Measurements from ENCODE around the gene DLG2.

Gene DLG2

DNA sequence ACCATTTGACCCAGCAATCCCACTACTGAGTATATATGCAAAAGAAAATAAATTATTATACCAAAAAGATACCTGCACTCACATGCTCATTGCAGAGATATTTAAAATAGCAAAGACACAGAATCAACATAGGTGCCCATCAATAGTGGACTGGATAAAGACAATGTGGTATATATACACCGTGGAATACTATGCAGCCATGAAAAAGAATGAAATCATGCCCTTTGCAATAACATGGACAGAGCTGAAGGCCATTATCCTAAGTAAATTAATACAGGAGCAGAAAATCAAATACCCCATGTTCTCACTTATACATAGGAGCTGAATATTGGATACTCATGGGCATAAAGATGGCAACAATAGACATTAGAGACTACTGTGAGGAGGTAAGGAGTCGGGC lies 68.7 kb downstream of the DLG2 start:
- DNase-seq (ENCODE audit: low spot score) = no peak

DNA sequence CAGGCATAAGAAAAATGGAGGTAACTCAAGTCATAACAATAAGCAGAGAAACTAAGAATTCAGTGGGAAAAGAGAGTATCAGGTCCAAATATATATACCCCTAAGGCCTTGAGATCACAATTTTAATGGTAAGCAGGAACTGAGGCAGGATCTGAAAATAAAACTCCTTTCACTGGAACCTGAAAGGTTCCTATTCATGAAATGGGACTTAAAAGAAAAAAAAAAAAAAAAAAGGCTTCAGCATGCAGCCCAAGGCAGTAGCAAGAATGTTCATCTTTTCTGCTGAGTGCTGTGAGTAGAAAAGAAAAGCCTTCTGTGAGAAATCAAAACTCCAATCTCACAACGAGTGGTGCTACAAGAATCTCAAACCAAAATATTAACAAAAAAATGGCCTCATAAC lies 75.3 kb downstream of the DLG2 start:
- DNase-seq (ENCODE audit: low spot score) = no peak

DNA sequence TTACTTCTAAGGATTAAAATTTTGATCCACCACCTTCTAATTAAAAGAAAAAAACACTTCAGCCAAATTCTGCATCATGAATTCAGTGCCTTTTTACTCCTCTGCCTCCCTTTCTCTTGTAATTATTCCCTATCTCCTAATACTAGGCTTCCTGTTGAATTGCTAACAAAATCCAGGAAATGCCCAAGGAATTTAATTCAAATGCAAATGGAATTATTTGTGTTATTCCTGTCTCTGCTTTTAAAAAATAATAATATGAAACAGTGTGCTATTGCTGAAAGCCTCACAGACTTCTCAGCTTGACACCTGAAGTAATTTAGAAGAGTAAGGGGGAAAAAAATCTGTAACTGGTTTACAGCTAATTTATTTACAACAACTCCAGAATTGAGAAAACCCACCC lies 85.5 kb downstream of the DLG2 start:
- no peak for DNase-seq (ENCODE audit: low spot score)

DNA sequence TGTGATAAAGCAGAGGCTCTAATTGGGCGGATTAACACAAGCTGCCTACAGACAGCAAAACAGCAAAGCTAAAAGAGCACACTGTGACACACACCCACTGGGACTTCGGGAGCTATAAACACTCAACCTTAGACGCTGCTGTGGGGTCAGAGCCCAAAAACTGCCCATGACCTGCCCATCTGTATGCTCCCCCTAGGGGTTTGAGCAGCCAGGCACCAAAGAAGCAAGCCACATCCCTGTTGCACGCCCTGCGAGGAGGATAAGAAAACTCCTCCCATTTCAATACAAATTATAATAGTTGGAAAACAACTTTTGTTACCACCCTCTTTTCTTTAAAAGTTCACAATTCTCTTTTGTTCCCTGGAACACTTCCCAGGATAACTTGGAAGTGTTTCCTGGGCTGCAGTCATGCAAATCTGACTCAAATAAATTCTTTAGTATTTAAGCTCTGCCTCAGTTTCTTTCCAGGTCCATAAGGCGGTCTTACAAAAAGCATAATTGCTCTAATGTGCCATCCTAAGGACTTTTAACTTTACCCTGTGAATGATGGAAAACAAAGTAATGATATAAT lies 86.4 kb downstream of the DLG2 start:
- no peak for DNase-seq (ENCODE audit: low spot score)

DNA sequence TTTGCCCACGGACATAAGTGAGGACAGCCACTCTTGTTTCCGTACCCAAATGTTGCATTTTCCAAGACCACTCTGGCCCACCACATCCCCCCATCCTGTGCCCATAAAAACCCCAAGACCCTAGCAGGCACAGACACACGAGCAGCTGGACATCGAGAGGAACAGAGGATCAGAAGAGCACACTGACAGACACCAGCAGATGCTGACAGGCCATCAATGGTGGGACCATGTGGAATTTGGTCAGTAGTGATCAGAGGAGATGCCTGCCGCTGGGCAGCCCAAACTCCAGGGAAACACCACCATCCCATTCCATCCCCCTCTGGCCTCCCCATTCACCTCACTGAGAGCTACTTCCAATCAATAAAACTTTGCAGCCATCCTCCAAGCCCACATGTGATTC lies 87.0 kb downstream of the DLG2 start:
- no peak for DNase-seq (ENCODE audit: low spot score)

DNA sequence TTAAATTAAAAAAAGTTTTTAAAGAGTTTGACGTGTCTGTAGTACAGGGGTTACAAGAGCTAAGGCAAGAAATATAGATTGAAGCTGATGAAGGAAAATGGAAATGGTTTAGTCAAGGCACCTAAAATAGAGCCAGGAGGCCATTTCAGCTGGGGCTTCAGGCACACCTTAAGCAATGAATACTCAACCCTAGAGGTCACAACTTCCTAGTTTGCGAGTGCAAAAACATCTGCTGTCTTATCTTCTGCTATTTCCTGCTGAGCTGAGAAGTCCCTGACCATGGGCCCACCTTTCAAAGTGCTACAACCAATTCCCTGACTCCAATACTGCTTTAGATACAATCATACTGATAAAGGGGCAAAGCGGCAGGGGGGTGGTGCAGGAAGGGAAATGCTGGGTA lies 87.4 kb downstream of the DLG2 start:
- no peak for DNase-seq (ENCODE audit: low spot score)

DNA sequence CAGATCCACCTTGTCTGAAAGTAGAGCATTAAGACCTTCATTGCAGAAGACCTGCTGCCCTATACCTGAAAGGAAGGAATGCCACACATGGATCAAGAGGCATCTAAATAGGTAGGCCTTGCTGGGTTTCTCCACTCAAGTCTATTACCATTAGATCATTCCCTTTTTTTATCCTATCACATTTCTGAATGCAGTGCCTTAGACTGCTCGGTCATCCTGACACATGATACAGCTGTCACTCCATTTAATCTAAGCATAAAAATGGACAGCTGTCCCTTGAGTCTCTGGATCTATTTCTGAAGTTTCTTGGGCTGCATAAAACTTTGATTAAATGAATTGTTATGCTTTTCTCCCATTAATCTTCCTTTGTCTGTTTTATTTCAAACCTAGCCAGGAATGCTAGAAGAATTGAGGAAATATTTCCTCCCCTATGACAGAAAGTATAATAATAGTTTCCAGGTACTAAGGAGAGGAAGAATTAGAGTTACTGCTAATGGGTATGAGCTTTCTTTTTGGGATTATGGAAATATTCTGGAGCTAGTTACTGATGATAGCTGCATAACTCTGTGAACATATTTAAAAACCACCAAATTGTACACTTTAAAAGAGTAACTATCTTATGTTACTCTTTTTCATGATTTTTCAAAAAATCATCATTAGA lies 88.0 kb downstream of the DLG2 start:
- no peak for DNase-seq (ENCODE audit: low spot score)

DNA sequence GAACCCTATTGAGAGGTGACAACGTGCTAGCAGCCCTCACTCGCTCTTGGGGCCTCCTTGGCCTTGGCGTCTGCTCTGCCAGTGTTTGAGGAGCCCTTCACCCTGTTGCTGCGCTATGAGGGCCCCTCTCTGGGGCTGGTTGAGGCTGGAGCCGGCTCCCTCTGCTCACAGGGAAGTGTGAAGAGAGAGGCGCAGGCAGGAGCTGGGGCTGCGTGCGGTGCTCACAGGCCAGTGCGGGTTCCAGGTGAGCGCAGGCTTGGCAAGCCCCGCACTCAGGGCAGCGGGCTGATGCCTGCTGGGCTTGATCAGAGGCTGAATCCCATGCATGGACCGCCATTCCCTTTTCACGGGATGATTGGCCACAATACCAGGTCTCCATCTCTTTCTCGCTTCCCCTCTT lies 90.7 kb downstream of the DLG2 start:
- no peak for DNase-seq (ENCODE audit: low spot score)

DNA sequence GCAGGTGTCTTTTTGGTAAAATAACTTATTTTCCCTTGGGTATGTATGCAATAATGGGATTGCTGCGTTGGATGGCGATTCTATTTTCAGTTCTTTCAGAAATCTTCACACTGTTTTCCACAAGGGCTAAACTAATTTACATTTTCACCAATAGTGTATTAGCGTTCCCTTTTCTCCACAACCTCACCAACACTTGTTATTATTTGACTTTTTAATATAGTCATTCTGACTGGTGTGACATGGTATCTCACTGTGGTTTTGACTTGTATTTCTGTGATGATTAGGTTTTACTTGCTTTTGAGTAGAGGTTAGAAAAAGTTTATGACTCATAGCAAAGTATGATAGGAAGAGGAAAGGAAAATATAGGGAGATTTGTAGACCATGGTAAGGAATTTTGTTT lies 92.3 kb downstream of the DLG2 start:
- DNase-seq (ENCODE audit: low spot score) = no peak

DNA sequence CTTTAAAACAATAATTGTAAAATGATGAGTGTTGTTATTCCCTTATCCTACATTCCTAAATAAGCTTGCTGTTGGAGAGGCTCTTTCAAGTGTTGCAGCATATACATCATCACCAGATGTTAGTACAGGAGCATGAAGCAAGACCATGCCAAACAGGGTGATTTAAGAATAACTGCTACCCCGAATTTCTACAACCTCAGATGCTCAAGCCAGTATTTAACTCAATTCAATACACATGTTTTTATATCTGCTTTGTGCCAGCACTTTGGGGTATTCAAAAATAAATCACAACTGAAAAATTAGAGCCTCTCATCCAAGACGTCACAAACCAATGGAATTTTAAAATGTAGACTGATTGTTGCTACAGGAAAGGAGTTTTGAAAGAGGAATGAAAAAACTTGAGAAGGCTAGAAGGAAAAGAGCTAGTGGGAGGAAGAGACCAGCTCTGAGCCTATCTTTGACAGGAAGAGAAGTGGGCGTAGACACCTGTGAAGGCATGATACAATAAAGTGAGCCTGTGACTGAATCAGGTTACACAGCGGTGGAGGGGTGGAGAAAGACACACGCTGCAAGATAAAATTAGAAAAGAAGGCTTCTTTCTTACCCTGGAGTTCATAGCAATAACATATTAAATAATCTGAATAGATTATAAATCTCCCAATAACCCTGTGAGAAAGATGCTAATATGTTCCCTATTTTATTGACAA lies 95.8 kb downstream of the DLG2 start:
- no peak for DNase-seq (ENCODE audit: low spot score)

DNA sequence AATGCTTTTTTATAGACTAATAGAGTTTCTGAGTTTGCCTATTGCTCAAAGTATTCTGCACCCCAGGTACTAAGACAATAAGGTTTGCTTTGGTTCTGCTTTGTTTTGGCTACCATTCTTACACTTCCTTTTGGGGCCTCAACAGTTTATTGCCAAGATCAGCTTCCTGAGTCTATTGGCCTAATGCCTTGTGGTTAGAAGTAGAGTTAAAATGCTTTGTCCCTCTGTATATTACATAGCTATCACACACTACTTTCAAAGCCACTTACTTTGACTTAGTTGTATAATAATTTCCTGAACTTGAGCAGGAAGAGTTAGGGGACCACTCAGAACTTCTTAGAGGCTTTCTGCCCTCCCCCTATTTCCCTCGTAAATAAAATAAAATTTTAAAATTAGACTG lies 96.5 kb downstream of the DLG2 start:
- DNase-seq (ENCODE audit: low spot score) = no peak

DNA sequence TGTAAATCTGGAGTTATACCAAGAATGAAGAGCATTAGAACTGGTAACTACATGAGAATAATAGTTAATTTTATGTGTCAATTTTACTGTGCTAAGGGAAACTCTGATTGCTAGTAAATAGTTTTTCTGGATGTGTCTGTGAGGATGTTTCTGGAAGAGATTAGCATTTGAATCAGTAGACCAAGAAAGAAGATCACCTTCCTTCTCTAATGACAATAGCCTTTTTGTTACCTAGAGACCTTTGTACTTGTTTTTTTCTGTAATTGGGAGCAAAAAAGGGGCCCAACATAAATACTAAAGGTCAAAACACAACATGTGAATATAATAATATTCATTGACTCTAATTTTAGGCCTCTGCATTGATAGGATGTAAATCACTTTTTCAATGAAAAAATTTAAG lies 100.6 kb downstream of the DLG2 start:
- no peak for DNase-seq (ENCODE audit: low spot score)

DNA sequence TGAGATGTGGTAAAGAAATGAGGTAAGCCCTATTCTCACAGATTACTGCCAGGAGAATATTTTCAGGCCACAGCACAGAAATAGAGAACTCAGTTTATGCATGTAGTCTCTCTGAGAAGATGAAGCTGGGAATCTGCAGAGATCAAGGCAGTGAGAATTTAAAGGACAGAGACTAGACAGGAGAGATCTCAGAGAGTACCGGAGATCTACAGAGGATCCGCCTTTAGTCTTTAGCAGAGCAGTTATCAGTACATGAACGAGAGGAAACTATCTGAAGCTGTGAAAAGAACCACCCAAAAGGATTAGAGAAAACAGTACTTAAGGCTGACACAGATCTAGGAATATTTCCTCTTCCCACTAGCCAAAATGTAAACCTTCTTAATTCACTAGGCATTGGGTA lies 101.5 kb downstream of the DLG2 start:
- no peak for DNase-seq (ENCODE audit: low spot score)

DNA sequence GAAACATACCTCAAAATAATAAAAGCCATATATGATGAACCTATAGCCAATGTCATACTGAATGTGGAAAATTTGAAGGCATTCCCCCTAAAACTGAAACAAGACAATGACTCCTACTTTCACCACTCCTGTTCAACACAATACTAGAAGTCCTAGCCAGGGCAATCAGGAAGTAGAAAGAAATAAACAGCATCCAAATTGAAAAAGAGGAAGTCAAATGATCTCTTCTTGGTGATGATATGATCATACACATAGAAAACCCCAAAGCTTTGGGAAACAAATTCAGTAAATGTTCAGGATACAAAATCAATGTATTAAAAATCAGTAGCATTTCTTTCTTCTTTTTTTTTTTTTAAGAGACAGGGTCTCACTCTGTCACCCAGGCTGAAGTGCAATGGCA lies 109.9 kb downstream of the DLG2 start:
- DNase-seq (ENCODE audit: low spot score) = no peak

DNA sequence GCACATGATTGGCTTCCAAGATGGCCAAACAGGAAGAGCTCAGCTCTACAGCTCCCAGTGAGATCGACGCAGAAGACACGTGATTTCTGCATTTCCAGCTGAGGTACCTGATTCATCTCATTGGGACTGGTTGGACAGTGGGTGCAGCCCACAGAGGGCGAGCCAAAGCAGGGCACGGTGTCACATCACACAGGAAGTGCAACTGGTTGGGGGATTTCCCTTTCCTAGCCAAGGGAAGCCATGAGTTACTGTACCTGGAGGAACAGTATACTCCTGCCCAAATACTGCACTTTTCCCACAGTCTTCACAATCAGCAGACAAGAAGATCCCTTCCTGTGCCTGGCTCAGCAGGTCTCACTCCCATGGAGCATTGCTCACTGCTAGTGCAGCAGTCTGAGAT lies 131.2 kb downstream of the DLG2 start:
- DNase-seq (ENCODE audit: low spot score) = no peak

DNA sequence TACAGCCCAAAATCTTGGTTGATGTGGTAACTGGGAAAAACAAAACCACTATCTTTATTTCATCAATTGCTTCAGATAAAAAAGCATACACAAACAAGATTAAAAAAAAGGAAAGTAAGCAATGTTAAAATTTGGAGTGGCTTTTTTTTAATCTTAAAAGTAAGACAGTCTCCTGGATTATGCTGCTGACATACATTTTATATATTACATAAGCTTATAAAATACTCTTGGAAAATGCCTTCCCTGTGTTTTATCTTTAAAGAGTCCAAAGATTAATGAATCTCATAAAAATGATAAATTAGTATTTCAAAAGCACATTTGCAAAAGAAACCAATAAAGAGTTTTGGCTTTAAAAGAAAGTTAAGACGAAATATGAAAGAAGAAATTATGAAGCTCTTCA lies 132.7 kb downstream of the DLG2 start:
- DNase-seq (ENCODE audit: low spot score) = no peak

DNA sequence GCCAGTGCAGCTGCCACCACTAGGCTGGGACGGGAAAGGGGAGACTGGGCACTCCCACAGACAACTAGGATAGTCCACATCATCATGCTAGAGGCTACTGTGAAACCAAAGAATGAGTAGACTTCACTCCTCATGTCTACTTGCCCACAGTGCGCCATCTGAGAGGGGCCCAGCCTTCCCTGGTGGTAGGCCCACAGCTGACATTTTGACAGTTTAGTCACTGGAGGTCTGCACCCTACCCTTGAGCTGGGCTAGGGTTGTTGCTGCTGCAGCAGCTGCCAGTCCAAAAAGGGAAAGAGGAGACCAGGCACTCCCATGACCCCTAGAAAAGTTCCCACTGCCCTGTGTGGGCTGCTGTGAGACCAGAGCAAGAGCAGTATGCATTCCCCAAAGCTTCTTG lies 141.2 kb downstream of the DLG2 start:
- no peak for DNase-seq (ENCODE audit: low spot score)

DNA sequence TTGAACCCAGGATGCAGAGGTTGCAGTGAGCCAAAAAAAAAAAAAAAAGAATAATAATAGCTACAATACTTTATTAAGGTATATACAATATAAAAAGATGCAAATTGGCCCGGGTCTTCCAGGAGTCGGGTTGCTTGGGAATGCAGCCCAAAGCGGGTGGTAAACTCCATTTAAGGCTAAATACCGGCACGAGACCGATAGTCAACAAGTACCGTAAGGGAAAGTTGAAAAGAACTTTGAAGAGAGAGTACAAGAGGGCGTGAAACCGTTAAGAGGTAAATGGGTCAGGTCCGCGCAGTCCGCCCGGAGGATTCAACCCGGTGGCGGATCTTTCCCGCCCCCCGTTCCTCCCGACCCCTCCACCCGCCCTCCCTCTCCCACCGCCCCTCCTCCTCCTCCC lies 143.3 kb downstream of the DLG2 start:
- DNase-seq (ENCODE audit: low spot score) = no peak

DNA sequence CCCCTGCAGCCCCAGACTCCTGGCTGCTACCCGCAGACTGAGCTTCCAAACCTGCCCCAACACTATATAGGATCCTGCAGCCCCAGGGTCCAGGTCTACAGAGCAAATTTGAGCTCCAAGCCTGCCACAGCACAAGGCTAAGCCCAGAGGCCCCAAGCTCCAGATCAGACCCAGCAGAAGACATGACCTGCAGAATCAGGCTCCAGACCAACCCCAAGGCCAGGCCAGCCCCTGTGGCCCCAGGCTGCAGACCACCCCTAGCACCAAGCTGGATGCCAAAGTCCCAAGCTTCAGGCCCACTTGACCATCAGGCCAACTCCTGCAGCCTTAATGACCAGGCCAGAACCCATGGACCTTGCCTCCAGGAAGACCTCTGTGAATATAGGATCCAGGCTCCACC lies 145.3 kb downstream of the DLG2 start:
- DNase-seq (ENCODE audit: low spot score) = no peak

DNA sequence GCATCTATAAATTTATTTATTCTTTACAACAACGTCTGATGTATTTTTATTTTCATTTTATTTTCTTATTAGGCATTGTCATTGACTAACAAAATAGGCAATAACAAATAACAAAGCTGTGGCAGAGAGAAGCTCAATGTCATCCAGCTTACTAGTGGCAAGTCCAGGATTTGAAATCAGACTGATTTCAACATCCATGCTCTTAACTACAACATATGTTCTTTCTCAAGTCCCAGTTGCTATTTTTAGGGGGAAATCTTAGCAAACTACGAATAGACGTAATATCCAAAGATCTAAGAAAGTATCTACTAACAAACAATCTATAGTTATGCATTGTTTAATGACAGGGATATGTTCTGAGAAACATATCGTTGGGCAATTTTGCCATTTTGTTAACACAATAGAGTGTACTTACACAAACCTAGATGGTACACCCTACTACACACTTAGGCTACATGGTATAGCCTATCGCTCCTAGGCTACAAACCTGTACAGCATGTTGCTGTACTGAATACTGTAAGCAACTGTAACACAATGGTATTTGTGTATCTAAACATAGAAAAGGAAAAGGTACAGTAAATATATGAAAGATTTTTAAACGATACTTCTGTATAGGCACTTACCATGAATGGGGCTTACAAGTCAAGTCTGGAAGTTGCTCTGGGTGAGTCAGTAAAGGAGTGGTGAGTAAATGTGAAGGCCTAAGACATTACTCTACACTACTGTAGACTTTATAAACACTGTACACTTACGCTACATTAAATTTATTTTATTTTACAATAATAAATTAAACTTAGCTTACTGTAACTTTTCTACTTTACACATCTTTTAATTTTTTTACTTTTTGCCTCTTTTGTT lies 151.3 kb downstream of the DLG2 start:
- DNase-seq (ENCODE audit: low spot score) = no peak

DNA sequence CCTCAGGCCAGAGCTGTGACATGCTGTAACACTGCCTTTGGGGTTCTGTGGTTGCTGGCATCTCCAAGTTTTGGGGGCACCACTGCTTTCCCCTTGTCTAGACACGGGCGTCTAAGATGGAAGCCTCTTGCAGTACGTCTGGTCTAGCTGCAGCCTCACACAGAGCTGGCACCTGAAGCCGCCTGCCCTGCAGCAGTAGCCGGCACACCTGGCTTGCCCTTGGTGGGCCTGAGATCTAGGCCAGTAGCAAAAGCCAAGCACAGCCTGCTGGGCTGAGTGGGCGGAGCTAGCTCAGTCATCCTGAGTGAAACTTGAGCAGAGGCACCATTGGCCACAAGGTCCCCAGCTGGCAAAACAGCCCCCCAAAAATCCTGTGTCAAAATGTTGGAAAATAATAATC lies 154.2 kb downstream of the DLG2 start:
- no peak for DNase-seq (ENCODE audit: low spot score)

DNA sequence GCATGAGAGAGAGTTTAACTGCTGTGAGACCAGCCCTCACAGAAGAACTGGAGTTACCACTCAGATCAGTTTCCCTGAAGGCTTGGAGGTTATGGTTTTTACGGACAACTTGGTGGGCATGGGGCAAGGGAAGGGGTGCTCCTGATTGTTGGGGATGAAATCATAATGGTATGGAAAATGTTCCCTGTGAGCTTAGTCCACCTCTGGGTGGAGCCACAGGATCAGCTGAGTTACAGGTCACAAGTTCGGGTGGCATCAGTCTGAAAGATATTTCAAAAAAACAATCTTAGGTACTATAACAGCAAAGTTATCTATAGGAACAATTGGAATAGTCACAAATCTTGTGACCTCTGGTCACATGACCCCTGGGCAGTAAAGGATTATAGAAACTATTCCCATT lies 162.9 kb downstream of the DLG2 start:
- DNase-seq (ENCODE audit: low spot score) = no peak

DNA sequence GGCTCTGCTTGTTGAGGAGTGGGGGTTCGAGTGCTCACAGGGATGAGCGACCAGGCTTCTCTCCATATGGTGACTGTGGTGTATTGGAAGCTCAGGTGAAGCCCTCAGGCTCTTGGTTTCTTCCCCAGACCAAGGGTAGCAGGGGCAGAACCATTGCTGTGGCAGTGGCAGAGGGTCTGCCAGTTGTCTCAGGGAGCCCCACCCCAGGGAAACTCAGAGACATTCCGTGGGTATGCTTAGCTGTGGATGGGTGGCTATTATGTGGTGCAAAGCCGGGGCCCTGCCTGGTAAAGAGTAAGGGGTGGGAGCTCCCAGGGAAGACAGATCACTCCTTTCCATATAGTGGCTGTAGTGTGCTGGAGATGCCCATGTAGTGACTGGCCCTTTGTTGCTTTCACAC lies 167.8 kb downstream of the DLG2 start:
- DNase-seq (ENCODE audit: low spot score) = no peak
